HepG2 (cell line): Measurements from ENCODE around the gene CADM2. TPM values are rescaled to one million over a fixed set of nuclear protein-coding genes. Genes with fewer than 3 reads are reported as not detected.

Experiments used
- ATAC-seq: fragments of 200-7000 bp; cut with Tn5 transposase; 3 replicates; pipeline ENCODE4 v1.9.1; 2020; ENCODE audit warnings: mild to moderate bottlenecking, moderate library complexity
- BruUV-seq: library from RNA; stranded (reverse); fragments of 400-500 nt; replicated peaks from 2 replicates; lab custom pipeline; 2021; lab: Mats Ljungman, UMichigan
- CTCF ChIA-PET: fragments of 300-600 bp; formaldehyde crosslinking; extraction: SDS; loops from one replicate; lab custom pipeline; 2021; ENCODE audit warnings: low total read pairs, inconsistent platforms, low intra/inter-chr PET ratio; lab: Yijun Ruan, JAX
- POLR2A ChIA-PET: fragments of 350-600 bp; sonication (Branson Sonifier 250); formaldehyde crosslinking; loops from one replicate; lab custom pipeline; 2020; ENCODE audit warnings: antibody characterized with exemption, inconsistent platforms; lab: Yijun Ruan, JAX
- DNase-seq: peaks from one replicate; pipeline ENCODE4 v3.0.0-alpha.2; 2015; ENCODE audit warnings: low spot score
- FAIRE-seq: peaks from 3 replicates; lab custom pipeline; 2011; peaks lifted over from hg19 to GRCh38; lab: Jason Lieb, UNC
- H2AFZ ChIP-seq: one replicate; pipeline ENCODE4 v1.6.1; 2011; ENCODE audit warnings: low read length, inconsistent platforms
- H3K27ac ChIP-seq: fragments of 300-600 bp; 3 replicates; pipeline ENCODE4 v1.8.0; 2011; ENCODE audit warnings: mixed run types, mild to moderate bottlenecking, mixed read lengths, low read length, inconsistent platforms; ENCODE audit not compliant: insufficient read depth; ENCODE audit errors: extremely low read length
- H3K27me3 ChIP-seq, 2 experiments: fragments of 200-600 bp in 1 of 2; 2 replicates in 1 of 2; 3 replicates in 1 of 2; pipeline versions ENCODE4 v1.6.0 to v1.8.0; 2011; ENCODE audit warnings: low read length in 2 of 2, mild to moderate bottlenecking in 2 of 2, moderate library complexity in 2 of 2, inconsistent platforms in 1 of 2; ENCODE audit not compliant: insufficient read depth in 2 of 2, control insufficient read depth in 1 of 2
- H3K36me3 ChIP-seq, 2 experiments: fragments of 200-600 bp in 1 of 2; replicated peaks in 1 of 2; 2 replicates in 1 of 2; 3 replicates in 1 of 2; pipeline versions ENCODE4 v1.5.1 to v1.8.0; 2011; ENCODE audit warnings: low read length in 2 of 2, inconsistent platforms in 1 of 2; ENCODE audit not compliant: insufficient read depth in 2 of 2, control insufficient read depth in 1 of 2
- H3K4me1 ChIP-seq: 2 replicates; pipeline ENCODE4 v1.5.1; 2012; ENCODE audit warnings: low read length, inconsistent platforms; ENCODE audit not compliant: insufficient read depth
- H3K4me2 ChIP-seq: 2 replicates; pipeline ENCODE4 v1.6.0; 2011; ENCODE audit warnings: low read depth, low read length, inconsistent platforms
- H3K4me3 ChIP-seq, 3 experiments: fragments of 200-600 bp in 1 of 3; sonication (generic), shearing (Covaris generic) in 1 of 3; replicated peaks in 1 of 3; 2 replicates each; pipeline ENCODE4 v1.5.1; 2011 to 2016; ENCODE audit warnings: low read length in 3 of 3, inconsistent platforms in 2 of 3, low read depth in 2 of 3, mild to moderate bottlenecking in 2 of 3, control low read depth in 1 of 3, mixed read lengths in 1 of 3; ENCODE audit not compliant: insufficient read depth in 1 of 3
- H3K79me2 ChIP-seq: one replicate; pipeline ENCODE4 v1.6.1; 2011; ENCODE audit warnings: low read length, inconsistent platforms; ENCODE audit not compliant: insufficient read depth
- H3K9ac ChIP-seq: 2 replicates; pipeline ENCODE4 v1.6.0; 2011; ENCODE audit warnings: mild to moderate bottlenecking, low read depth, low read length, inconsistent platforms; ENCODE audit not compliant: insufficient read depth
- H3K9me3 ChIP-seq: 2 replicates; pipeline ENCODE4 v1.5.1; 2012; ENCODE audit warnings: mild to moderate bottlenecking, low read length
- H4K20me1 ChIP-seq: 2 replicates; pipeline ENCODE4 v1.6.0; 2011; ENCODE audit warnings: inconsistent platforms, mild to moderate bottlenecking, low read length, moderate library complexity; ENCODE audit not compliant: insufficient read depth
- JUNB ChIP-seq: sonication (generic); formaldehyde crosslinking; IDR thresholded peaks from 2 replicates; pipeline ENCODE4 v1.8.0; 2022; ENCODE audit warnings: missing genetic modification reagents, mild to moderate bottlenecking, borderline replicate concordance
- KDM6A ChIP-seq: IDR thresholded peaks from 2 replicates; pipeline ENCODE4 v1.6.1; 2016; ENCODE audit warnings: low read depth
- MEIS2 ChIP-seq: sonication (generic); formaldehyde crosslinking; IDR thresholded peaks from 2 replicates; pipeline ENCODE4 v1.9.0; 2021; ENCODE audit warnings: mild to moderate bottlenecking, missing genetic modification reagents
- MLLT10 ChIP-seq: sonication (generic); formaldehyde crosslinking; IDR thresholded peaks from 2 replicates; pipeline ENCODE4 v1.4.0; 2020; ENCODE audit warnings: missing genetic modification reagents
- NCOA1 ChIP-seq: sonication (generic); formaldehyde crosslinking; IDR thresholded peaks from 2 replicates; pipeline ENCODE4 v1.9.0; 2021; ENCODE audit warnings: missing genetic modification reagents
- NCOA5 ChIP-seq: sonication (generic); formaldehyde crosslinking; IDR thresholded peaks from 2 replicates; pipeline ENCODE4 v1.4.0; 2020; ENCODE audit warnings: missing genetic modification reagents
- RBM22 ChIP-seq: fragments of 200-400 bp; formaldehyde crosslinking; optimal IDR thresholded peaks from 2 replicates; pipeline ENCODE3; 2017; ENCODE audit warnings: mild to moderate bottlenecking, low read length, moderate library complexity
- SATB2 ChIP-seq: sonication (generic); formaldehyde crosslinking; IDR thresholded peaks from 2 replicates; pipeline ENCODE4 v1.5.0; 2020; ENCODE audit warnings: missing genetic modification reagents
- SMAD1 ChIP-seq: sonication (generic); formaldehyde crosslinking; IDR thresholded peaks from 2 replicates; pipeline ENCODE4 v1.4.0; 2020; ENCODE audit warnings: missing genetic modification reagents, low read depth, mild to moderate bottlenecking, borderline replicate concordance
- SOX13 ChIP-seq, 3 experiments: fragments of 450-650 bp in 1 of 3; sonication (generic) in 1 of 3; formaldehyde crosslinking in 1 of 3; IDR thresholded peaks in 2 of 3; conservative IDR thresholded peaks in 1 of 3; 2 replicates each; pipeline versions ENCODE4 v1.5.0 to v1.6.1; 2016 to 2020; ENCODE audit warnings: antibody characterized with exemption in 1 of 3, mild to moderate bottlenecking in 1 of 3, missing compliant biosample characterization in 1 of 3, missing genetic modification reagents in 1 of 3, moderate library complexity in 1 of 3
- TAF15 ChIP-seq: fragments of 200-400 bp; formaldehyde crosslinking; IDR thresholded peaks from one replicate; pipeline ENCODE4 v1.6.1; 2018; ENCODE audit warnings: mild to moderate bottlenecking, low read depth, low read length; ENCODE audit not compliant: poor library complexity, severe bottlenecking
- TEAD2 ChIP-seq: sonication (generic); formaldehyde crosslinking; IDR thresholded peaks from 2 replicates; pipeline ENCODE4 v1.9.0; 2021; ENCODE audit warnings: missing genetic modification reagents
- THAP9 ChIP-seq: sonication (generic); formaldehyde crosslinking; IDR thresholded peaks from 2 replicates; pipeline ENCODE4; 2020; ENCODE audit warnings: missing genetic modification reagents, mild to moderate bottlenecking, borderline replicate concordance
- ZBTB39 ChIP-seq: sonication (generic); formaldehyde crosslinking; IDR thresholded peaks from 2 replicates; pipeline ENCODE4 v1.5.0; 2020; ENCODE audit warnings: missing genetic modification reagents
- ZFAT ChIP-seq: sonication (generic); formaldehyde crosslinking; conservative IDR thresholded peaks from 2 replicates; pipeline ENCODE4 v1.8.1; 2023; ENCODE audit warnings: missing genetic modification reagents, inconsistent platforms
- ZNF674 ChIP-seq: sonication (generic); formaldehyde crosslinking; IDR thresholded peaks from 2 replicates; pipeline ENCODE4 v1.5.0; 2020; ENCODE audit warnings: low read depth, mild to moderate bottlenecking, missing genetic modification reagents
- ZNF800 ChIP-seq: sonication (generic); formaldehyde crosslinking; IDR thresholded peaks from 2 replicates; pipeline ENCODE4 v1.4.0; 2020; ENCODE audit warnings: missing genetic modification reagents
- WGBS: methylation state at CpG from one replicate; pipeline ENCODE4 v1.1.6; 2017; ENCODE audit warnings: low lambda C conversion rate; 5-methylcytosine and 5-hydroxymethylcytosine counted together
- in situ Hi-C: cut with HindIII; loops from 2 replicates; pipeline ENCODE4 v1.10.0; 2017; ENCODE audit warnings: low pct_unique_long_range_greater_than_20kb; ENCODE audit not compliant: extremely low pct_ligation_motif_present
- intact Hi-C: fragments of 100-400 bp; cut with micrococcal nuclease; formaldehyde crosslinking; loops from one replicate; pipeline ENCODE4 v1.10.0; 2022; ENCODE audit not compliant: unreplicated experiment
- polyA plus RNA-seq, 8 experiments: library from polyadenylated mRNA; depleted of rRNA in 3 of 8; stranded (reverse) in 7 of 8; unstranded in 1 of 8; fragments of >200 nt; fragmentation: Illumina TruSeq in 4 of 8; extraction: Trizol in 4 of 8; gene quantifications; 2 replicates each; pipeline versions ENCODE4 v1.2.1 to v1.2.3, GENCODE V29; 2011 to 2016; ENCODE audit warnings: low read depth in 4 of 8, missing spikeins in 1 of 8, mixed read lengths in 1 of 8; ENCODE audit not compliant: insufficient read depth in 1 of 8
- total RNA-seq, 5 experiments: library from RNA; depleted of rRNA; stranded (reverse); fragments of >200 nt; fragmentation: Illumina TruSeq; extraction: Trizol; gene quantifications; 2 replicates each; pipeline ENCODE4 v1.2.3, GENCODE V29; 2016; ENCODE audit warnings: low read depth in 1 of 5

CADM2 gene
- total and polyA plus RNA-seq, 2 of the 13 experiments (the other 11 are each of a cell fraction or from before 2014, with no cell fraction given) = not detected

DNA sequence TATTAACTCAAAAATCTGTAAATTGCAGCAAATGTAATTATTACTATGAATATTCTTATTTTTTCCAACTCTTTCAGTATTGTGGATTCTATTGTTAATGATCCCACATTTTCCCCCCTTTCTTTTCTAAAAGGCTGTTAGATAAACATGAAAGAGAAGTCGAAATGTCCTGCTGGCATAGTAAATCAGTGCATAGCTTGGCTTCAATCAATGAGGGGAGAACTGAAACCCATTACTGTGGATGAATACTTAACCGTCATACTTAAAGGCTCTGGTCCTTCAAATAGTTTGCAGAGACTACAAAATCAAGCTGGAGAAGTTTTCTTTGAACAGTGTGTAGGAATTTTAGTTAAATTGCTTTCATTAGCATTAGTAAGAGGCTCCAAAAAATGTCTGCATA lies 667.9 kb downstream of the CADM2 start (continued):
- TF ChIP-seq ZNF674 (CRISPR knock-in tag) (no peak), TEAD2 (CRISPR knock-in tag) (no peak), KDM6A (no peak), TAF15 (no peak)

- Histone ChIP-seq H3K4me2 (no peak overlapping the region), H3K4me1 (no peaks in the 10 kb centered on the region), H4K20me1 (no peaks in the 10 kb centered on the region), H3K27ac (no peak overlapping the region), H2AFZ (no peak overlapping the region), H3K79me2 (no peaks in the 10 kb centered on the region), H3K4me3 (no peak overlapping the region), H3K36me3 (no peaks in the 10 kb centered on the region), H3K27me3 (no peaks in the 10 kb centered on the region), H3K9me3 (no peaks in the 10 kb centered on the region), H3K9ac (no peak overlapping the region)
- 33% methylated on average over 5 of the region's 5 CpGs for WGBS
- in situ Hi-C loops (no loop called here), intact Hi-C loops (no loop called here)
- ChIA-PET POLR2A (no interaction called here), CTCF (no interaction called here)
- ATAC-seq (no peak), FAIRE-seq (no peak), DNase-seq (no peak)
- no TSS peak for BruUV-seq
- TF ChIP-seq ZFAT (CRISPR knock-in tag) (no peak), SOX13 (IDR thresholded peaks at IDR 0.05) (no peak), SOX13 (CRISPR knock-in tag; conservative IDR thresholded peaks at IDR 0.05 in 1 of 2, IDR thresholded peaks at IDR 0.05 in 1 of 2) (no peak), ZBTB39 (CRISPR knock-in tag) (no peak), ZNF800 (CRISPR knock-in tag) (no peak), NCOA1 (CRISPR knock-in tag) (no peak), THAP9 (CRISPR knock-in tag) (no peak), SMAD1 (CRISPR knock-in tag) (no peak), MLLT10 (no peak), SATB2 (no peak), MEIS2 (CRISPR knock-in tag) (no peak), NCOA5 (CRISPR knock-in tag) (no peak), RBM22 (no peak), JUNB (CRISPR knock-in tag) (no peak)
Measured at GRCh38 chr3:85627932-85628331, 669.1 kb downstream of the CADM2 start.
